ENCODE data around the gene TEKT2. TPM values are rescaled to one million over a fixed set of nuclear protein-coding genes. Genes with fewer than 3 reads are reported as not detected.

The TEKT2 gene
- total RNA-seq, 1 experiment from 2014 or later: not detected

DNA sequence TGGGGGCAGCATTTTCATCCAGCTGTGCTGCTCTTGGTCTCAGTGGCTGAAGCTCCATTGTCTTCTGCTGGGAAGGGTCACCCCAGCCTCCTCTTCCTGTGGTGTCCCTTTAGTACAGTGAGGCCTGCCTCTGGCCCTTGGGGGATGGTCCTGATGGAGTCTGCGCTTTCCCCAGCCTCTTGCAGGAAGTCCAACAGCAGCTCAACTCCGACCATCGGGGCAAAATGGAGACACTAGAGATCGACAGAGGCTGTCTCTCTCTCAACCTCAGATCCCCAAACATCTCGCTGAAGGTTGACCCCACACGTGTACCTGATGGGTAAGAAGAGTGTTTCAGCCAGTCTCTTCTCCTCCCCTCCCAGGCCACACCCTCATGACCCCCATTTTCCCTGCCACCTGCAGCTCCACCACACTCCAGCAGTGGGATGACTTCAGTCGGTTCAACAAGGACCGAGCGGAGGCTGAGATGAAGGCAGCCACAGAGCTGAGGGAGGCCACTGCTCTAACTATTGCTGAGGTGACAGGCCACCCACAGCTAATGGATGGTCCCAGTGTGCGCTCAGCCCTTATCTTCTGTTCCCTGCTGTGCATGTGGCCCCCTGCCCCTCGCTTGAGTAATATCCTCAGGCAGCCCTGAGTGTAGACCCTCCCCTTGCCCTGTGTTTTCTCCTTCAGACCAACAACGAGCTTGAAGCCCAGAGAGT lies 2.8 kb downstream of the TEKT2 start:
- TF ChIP-seq, protein P1, sequence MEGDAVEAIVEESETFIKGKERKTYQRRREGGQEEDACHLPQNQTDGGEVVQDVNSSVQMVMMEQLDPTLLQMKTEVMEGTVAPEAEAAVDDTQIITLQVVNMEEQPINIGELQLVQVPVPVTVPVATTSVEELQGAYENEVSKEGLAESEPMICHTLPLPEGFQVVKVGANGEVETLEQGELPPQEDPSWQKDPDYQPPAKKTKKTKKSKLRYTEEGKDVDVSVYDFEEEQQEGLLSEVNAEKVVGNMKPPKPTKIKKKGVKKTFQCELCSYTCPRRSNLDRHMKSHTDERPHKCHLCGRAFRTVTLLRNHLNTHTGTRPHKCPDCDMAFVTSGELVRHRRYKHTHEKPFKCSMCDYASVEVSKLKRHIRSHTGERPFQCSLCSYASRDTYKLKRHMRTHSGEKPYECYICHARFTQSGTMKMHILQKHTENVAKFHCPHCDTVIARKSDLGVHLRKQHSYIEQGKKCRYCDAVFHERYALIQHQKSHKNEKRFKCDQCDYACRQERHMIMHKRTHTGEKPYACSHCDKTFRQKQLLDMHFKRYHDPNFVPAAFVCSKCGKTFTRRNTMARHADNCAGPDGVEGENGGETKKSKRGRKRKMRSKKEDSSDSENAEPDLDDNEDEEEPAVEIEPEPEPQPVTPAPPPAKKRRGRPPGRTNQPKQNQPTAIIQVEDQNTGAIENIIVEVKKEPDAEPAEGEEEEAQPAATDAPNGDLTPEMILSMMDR (IDR thresholded peaks at IDR 0.05; ENCODE audit: unreplicated experiment): no peak
- no peak for DNase-seq (ENCODE audit: unreplicated experiment)
- BruUV-seq (replicated peaks): no TSS peak
- intact Hi-C loops (cut with micrococcal nuclease): no loop called here
- H3K4me1 Mint-ChIP-seq (ENCODE audit: insufficient read depth, unreplicated experiment): no peaks in the 10 kb centered on the region
- ChIA-PET CTCF (interaction anchor here (0.6 to 2.4 kb wide), 8 partner anchors 9 to 397 kb away, joined by 3 to 5 read pairs (median 3); partner anchors contain the start of genes EVA1B and TRAPPC3), POLR2A (interaction anchor here (1.0 kb wide), 1 partner anchor 26 kb away, joined by 6 read pairs; no protein-coding TSS in a partner anchor)
- no peak overlapping the region for H3K27ac Mint-ChIP-seq (ENCODE audit: low read depth, unreplicated experiment)
- H3K4me3 Mint-ChIP-seq (ENCODE audit: unreplicated experiment): no peak overlapping the region
- no peaks in the 10 kb centered on the region for H3K9me3 Mint-ChIP-seq (ENCODE audit: unreplicated experiment)
- H3K36me3 Mint-ChIP-seq (ENCODE audit: insufficient read depth, unreplicated experiment): peaks cover 14% of the 10 kb centered on the region
- H3K27me3 Mint-ChIP-seq (ENCODE audit: insufficient read depth, unreplicated experiment): no peaks in the 10 kb centered on the region

DNA sequence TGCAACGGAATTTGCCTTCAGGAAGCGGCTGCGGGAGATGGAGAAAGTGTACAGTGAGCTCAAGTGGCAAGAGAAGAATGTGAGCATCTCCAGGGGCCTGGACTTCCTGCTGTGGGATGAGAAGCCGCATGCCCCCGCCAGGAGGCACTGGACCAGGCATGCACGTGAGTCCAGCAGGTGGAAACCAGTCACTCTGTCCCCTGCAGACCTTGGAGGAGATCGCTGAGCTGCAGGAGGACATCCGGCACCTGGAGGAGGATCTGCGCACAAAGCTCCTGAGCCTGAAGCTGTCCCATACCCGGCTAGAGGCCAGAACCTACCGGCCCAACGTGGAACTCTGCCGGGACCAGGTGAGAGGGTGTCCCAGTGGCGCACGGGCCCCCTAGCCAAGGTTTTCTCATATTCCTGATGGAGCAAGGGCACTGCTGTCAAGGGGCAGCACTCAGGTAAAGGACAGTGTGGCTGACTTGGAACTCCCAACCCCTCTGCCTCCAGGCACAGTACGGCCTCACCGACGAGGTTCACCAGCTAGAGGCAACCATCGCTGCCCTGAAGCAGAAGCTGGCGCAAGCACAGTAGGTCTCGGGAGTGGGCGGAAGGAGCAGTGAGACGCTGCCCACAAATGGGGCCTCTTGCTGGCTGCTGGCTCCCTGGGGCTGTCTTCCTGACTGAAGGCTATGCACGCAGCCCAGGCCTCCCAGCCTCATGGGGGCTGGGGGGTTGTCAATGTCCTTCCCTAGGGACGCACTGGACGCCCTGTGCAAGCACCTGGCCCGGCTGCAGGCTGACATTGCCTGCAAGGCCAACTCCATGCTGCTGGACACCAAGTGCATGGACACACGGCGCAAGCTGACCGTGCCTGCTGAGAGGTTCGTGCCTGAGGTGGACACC lies 3.6 kb downstream of the TEKT2 start:
- Mint-ChIP-seq H3K27ac (ENCODE audit: low read depth, unreplicated experiment) (no peak overlapping the region), H3K36me3 (ENCODE audit: insufficient read depth, unreplicated experiment) (peaks cover 19% of the 10 kb centered on the region), H3K4me1 (ENCODE audit: insufficient read depth, unreplicated experiment) (no peaks in the 10 kb centered on the region), H3K9me3 (ENCODE audit: unreplicated experiment) (no peaks in the 10 kb centered on the region), H3K27me3 (ENCODE audit: insufficient read depth, unreplicated experiment) (no peaks in the 10 kb centered on the region), H3K4me3 (ENCODE audit: unreplicated experiment) (peak overlapping the region; percentile 75)
- ChIA-PET CTCF (interaction anchor here (0.6 to 2.4 kb wide), 9 partner anchors 14 to 398 kb away, joined by 3 to 5 read pairs (median 3); partner anchors contain the start of genes EVA1B and TRAPPC3), POLR2A (interaction anchor here (1.0 kb wide), 1 partner anchor 27 kb away, joined by 6 read pairs; no protein-coding TSS in a partner anchor)
- intact Hi-C loops (cut with micrococcal nuclease): loop anchor here (2.0 kb wide), 1 partner anchor 157 kb away; the partner anchor contains the start of gene AGO3
- DNase-seq (ENCODE audit: unreplicated experiment): no peak
- TF ChIP-seq, protein P1 (IDR thresholded peaks at IDR 0.05; ENCODE audit: unreplicated experiment): no peak
- BruUV-seq (replicated peaks): no TSS peak

DNA sequence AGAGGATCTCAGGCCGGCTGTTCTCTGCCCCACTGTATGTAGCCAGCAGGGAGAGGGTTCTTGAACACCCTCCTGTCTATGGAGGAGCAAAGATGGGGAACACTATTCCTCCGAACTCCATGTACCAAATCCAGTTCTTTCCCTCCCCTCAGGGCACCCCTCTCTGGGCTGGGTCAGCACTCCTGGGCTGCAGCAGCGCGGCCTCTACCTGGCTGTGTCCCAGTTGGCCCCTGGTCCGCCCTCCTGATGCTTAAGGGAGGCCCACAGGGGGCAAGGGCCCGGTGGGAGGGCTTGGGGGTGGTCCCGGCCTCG lies 4.3 kb downstream of the TEKT2 start:
- intact Hi-C loops (cut with micrococcal nuclease): loop anchor here (2.0 kb wide), 1 partner anchor 157 kb away; the partner anchor contains the start of gene AGO3
- Mint-ChIP-seq H3K4me3 (ENCODE audit: unreplicated experiment) (peak overlapping the region; percentile 75), H3K27ac (ENCODE audit: low read depth, unreplicated experiment) (no peak overlapping the region), H3K9me3 (ENCODE audit: unreplicated experiment) (no peaks in the 10 kb centered on the region), H3K36me3 (ENCODE audit: insufficient read depth, unreplicated experiment) (peaks cover 22% of the 10 kb centered on the region), H3K4me1 (ENCODE audit: insufficient read depth, unreplicated experiment) (no peaks in the 10 kb centered on the region), H3K27me3 (ENCODE audit: insufficient read depth, unreplicated experiment) (no peaks in the 10 kb centered on the region)
- CTCF ChIA-PET: interaction anchor here (0.6 to 2.4 kb wide), 4 partner anchors 35 to 278 kb away, joined by 3 to 5 read pairs (median 4); partner anchors contain the start of gene TRAPPC3
- DNase-seq (ENCODE audit: unreplicated experiment): no peak
- BruUV-seq (replicated peaks): no TSS peak
- POLR2A ChIA-PET: no interaction called here
- TF ChIP-seq, protein P1 (IDR thresholded peaks at IDR 0.05; ENCODE audit: unreplicated experiment): no peak
